ENCODE measurements around the gene EYS.

Gene EYS

GRCh38 chr6:64326939-64327338 lies 1380.1 kb downstream of the EYS start:
- H3K4me3 ChIP-seq (ENCODE audit: low read length, poor library complexity, severe bottlenecking): no peak overlapping the region
- no peak overlapping the region for H3K9ac ChIP-seq (ENCODE audit: low read depth, low read length, poor library complexity, severe bottlenecking)
- H3K9me2 ChIP-seq (replicated peaks; ENCODE audit: low read depth, low read length): no peaks in the 10 kb centered on the region
- H3K79me2 ChIP-seq (ENCODE audit: insufficient read depth, low read length): no peaks in the 10 kb centered on the region
- H3K4me2 ChIP-seq (ENCODE audit: low read depth, low read length, poor library complexity, severe bottlenecking): no peak overlapping the region
- H3K36me3 ChIP-seq (ENCODE audit: insufficient read depth, low read length): no peaks in the 10 kb centered on the region
- no peak overlapping the region for H2AFZ ChIP-seq (ENCODE audit: low read length)
- H3F3A ChIP-seq (ENCODE audit: low read depth): no peaks in the 10 kb centered on the region
- H4K20me1 ChIP-seq (ENCODE audit: insufficient read depth, low read length, poor library complexity, severe bottlenecking): no peaks in the 10 kb centered on the region
- TF ChIP-seq CTCF (conservative IDR thresholded peaks at IDR 0.05; ENCODE audit: low read length) (no peak), EZH2phosphoT487 (IDR thresholded peaks at IDR 0.05; ENCODE audit: borderline replicate concordance) (no peak)
- H3K9me3 ChIP-seq (ENCODE audit: insufficient read depth, low read depth, low read length): no peaks in the 10 kb centered on the region
- H3K27me3 ChIP-seq (ENCODE audit: insufficient read depth, low read length, poor library complexity, severe bottlenecking): no peaks in the 10 kb centered on the region
- no peaks in the 10 kb centered on the region for H3K4me1 ChIP-seq (ENCODE audit: insufficient read depth, low read length, poor library complexity, severe bottlenecking)

- H3K4me3 ChIP-seq (ENCODE audit: low read length, poor library complexity, severe bottlenecking): no peak overlapping the region
These were observed 1381.9 kb downstream of the EYS start for GRCh38 chr6:64325093-64325492.

GRCh38 chr6:64310214-64310613 lies 1396.8 kb downstream of the EYS start:
- H3K36me3 ChIP-seq (ENCODE audit: insufficient read depth, low read length): no peaks in the 10 kb centered on the region
- H3K4me3 ChIP-seq (ENCODE audit: low read length, poor library complexity, severe bottlenecking): no peak overlapping the region
- H3K4me1 ChIP-seq (ENCODE audit: insufficient read depth, low read length, poor library complexity, severe bottlenecking): no peaks in the 10 kb centered on the region
- H3K27me3 ChIP-seq (ENCODE audit: insufficient read depth, low read length, poor library complexity, severe bottlenecking): no peaks in the 10 kb centered on the region
- no peaks in the 10 kb centered on the region for H4K20me1 ChIP-seq (ENCODE audit: insufficient read depth, low read length, poor library complexity, severe bottlenecking)
- H3F3A ChIP-seq (ENCODE audit: low read depth): no peaks in the 10 kb centered on the region
- H2AFZ ChIP-seq (ENCODE audit: low read length): no peak overlapping the region
- H3K4me2 ChIP-seq (ENCODE audit: low read depth, low read length, poor library complexity, severe bottlenecking): no peak overlapping the region
- H3K9me2 ChIP-seq (replicated peaks; ENCODE audit: low read depth, low read length): no peaks in the 10 kb centered on the region
- TF ChIP-seq EZH2phosphoT487 (IDR thresholded peaks at IDR 0.05; ENCODE audit: borderline replicate concordance) (no peak), CTCF (conservative IDR thresholded peaks at IDR 0.05; ENCODE audit: low read length) (no peak)
- H3K9me3 ChIP-seq (ENCODE audit: insufficient read depth, low read depth, low read length): 0 out of 2 replicates have a peak, but pooled peaks cover 2% of the 10 kb centered on the region
- H3K9ac ChIP-seq (ENCODE audit: low read depth, low read length, poor library complexity, severe bottlenecking): no peak overlapping the region
- no peaks in the 10 kb centered on the region for H3K79me2 ChIP-seq (ENCODE audit: insufficient read depth, low read length)

More at GRCh38 chr6:64325093-64325492, 1381.9 kb downstream of the EYS start:
- H3K9me2 ChIP-seq (replicated peaks; ENCODE audit: low read depth, low read length): no peaks in the 10 kb centered on the region
- no peak overlapping the region for H3K4me2 ChIP-seq (ENCODE audit: low read depth, low read length, poor library complexity, severe bottlenecking)
- H3K4me1 ChIP-seq (ENCODE audit: insufficient read depth, low read length, poor library complexity, severe bottlenecking): no peaks in the 10 kb centered on the region
- no peaks in the 10 kb centered on the region for H4K20me1 ChIP-seq (ENCODE audit: insufficient read depth, low read length, poor library complexity, severe bottlenecking)
- H3K9me3 ChIP-seq (ENCODE audit: insufficient read depth, low read depth, low read length): no peaks in the 10 kb centered on the region
- no peak for TF ChIP-seq EZH2phosphoT487 (IDR thresholded peaks at IDR 0.05; ENCODE audit: borderline replicate concordance)
- TF ChIP-seq CTCF (conservative IDR thresholded peaks at IDR 0.05; ENCODE audit: low read length): no peak
- no peak overlapping the region for H3K9ac ChIP-seq (ENCODE audit: low read depth, low read length, poor library complexity, severe bottlenecking)
- no peak overlapping the region for H2AFZ ChIP-seq (ENCODE audit: low read length)
- H3K27me3 ChIP-seq (ENCODE audit: insufficient read depth, low read length, poor library complexity, severe bottlenecking): no peaks in the 10 kb centered on the region
- no peaks in the 10 kb centered on the region for H3F3A ChIP-seq (ENCODE audit: low read depth)
- no peaks in the 10 kb centered on the region for H3K36me3 ChIP-seq (ENCODE audit: insufficient read depth, low read length)
- no peaks in the 10 kb centered on the region for H3K79me2 ChIP-seq (ENCODE audit: insufficient read depth, low read length)

Data from Loucy (cell line).